ENCODE measurements around the gene TP53BP1.

DNA sequence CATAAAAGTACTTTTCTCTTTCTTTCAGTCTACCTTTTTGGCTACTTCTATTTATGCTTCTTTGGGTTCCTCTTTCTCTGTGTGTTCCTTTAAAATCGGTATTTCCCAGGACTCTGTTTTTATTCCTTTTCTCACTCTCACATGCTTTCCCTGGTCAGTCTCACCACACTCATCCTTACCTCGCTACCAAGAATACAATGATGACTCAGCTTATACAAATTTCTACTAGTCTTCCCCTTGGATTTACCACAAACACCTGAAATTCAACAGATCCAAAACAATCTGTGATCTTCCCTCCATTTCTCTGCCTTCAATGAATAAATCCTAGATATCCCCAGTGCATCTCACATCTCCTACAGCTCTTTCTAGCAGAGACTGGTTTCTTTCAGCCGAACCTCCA is 69.2 kb downstream of the TP53BP1 start:
- no peak for TF ChIP-seq POLR2AphosphoS5 (IDR thresholded peaks at IDR 0.05; ENCODE audit: low read depth, low read length)
- TF ChIP-seq POLR2A (IDR thresholded peaks at IDR 0.05; ENCODE audit: low read depth, low read length) = no peak
- no peak for TF ChIP-seq TAF1 (IDR thresholded peaks at IDR 0.05; ENCODE audit: borderline replicate concordance, low read depth, low read length)
